GM18508 (cell line): ENCODE measurements around the gene MPG.

ENCODE experiments used
- ATAC-seq: cut with Tn5 transposase; IDR thresholded peaks from one replicate; pipeline ENCODE4 v1.9.1; 2021; ENCODE audit warnings: moderate number of reproducible peaks; ENCODE audit not compliant: insufficient read depth, unreplicated experiment

Gene MPG

GRCh38 chr16:64914-65255, 13.1 kb upstream of the MPG start:
- ATAC-seq = no peak

DNA sequence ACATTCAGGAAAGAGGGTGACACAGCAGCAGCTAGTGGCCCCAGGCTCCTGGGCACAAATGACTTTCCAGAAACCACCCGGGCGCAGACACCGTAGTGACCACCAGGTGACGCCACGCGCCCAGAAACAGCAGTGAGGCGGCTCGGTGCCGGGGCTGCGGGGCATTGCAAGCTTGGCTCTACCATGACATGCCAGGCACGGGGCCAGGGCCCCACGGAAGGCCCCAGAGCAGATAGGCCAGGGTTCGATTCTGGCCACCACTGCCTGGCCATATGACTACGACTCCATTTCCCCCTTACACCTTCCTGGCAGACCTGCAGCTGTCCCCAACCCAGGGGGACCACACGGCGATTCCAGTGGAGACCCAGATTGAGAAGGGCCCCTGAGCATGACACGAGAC, 12.3 kb upstream of the MPG start:
- ATAC-seq = no peak

GRCh38 chr16:66309-67182, 11.5 kb upstream of the MPG start:
- ATAC-seq = no peak

- no peak for ATAC-seq
These were observed 10.7 kb upstream of the MPG start for GRCh38 chr16:67183-67791.

GRCh38 chr16:67884-68789, 9.9 kb upstream of the MPG start:
- no peak for ATAC-seq

DNA sequence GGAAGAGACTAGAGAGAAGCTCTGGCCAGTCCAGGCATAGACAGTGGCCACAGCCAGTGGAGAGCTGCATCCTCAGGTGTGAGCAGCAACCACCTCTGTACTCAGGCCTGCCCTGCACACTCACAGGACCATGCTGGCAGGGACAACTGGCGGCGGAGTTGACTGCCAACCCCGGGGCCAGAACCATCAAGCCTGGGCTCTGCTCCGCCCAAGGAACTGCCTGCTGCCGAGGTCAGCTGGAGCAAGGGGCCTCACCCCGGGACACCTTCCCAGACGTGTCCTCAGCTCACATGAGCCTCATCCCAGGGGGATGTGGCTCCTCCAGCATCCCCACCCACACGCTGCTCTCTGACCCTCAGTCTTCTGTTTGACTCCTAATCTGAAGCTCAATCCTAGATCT, 8.8 kb upstream of the MPG start:
- no peak for ATAC-seq

- no peak for ATAC-seq
These were observed 6.8 kb upstream of the MPG start for GRCh38 chr16:71210-71539.

DNA sequence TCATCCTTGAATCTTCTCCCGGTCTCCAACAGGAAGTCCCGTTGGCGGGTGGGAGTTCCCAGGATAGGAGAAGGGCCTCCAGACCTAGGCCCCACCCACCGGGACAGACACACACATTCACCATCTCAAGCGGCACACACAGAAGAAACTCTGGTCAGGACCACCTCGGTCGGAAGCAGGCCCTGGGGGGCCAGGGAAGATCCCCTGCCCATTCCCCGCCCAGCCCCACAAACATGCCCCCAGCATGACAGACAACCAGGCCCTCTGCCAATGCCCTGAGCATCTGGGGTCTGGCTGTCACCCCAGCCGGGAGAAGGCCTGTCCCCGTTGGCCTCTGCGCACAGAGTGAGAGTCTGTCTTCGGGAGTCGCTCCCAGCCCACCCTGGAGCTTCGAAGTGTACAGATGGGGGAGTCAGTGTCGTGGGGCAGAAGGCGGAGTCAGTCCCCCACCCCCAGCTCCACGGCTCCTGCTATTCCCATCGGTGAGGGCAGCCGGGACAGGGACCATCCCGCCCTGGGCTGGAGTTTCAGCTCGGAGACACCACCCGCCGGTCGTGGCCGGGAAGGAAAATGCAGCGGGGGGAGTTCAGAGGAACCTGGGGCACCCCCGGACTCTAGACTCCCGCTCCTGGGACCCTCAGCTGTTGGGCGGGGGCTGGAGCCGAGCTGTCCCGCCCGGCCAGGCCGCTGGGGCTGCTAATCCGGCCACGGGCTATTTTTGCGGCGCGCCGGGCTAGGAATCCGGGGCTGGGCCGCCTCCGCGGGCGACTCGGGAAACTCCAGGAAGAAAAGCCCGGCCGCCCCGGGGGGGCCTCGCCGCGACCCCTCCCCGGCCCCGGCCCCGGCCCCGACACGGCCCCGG, 6.3 kb upstream of the MPG start:
- ATAC-seq = no peak

- ATAC-seq = no peak
These were observed 5.2 kb upstream of the MPG start, which contains the start of gene RHBDF1 for GRCh38 chr16:72561-73548. RHBDF1 (minus strand) TSS chr16:72631; CDS start chr16:65015, 7,616 bp downstream.

DNA sequence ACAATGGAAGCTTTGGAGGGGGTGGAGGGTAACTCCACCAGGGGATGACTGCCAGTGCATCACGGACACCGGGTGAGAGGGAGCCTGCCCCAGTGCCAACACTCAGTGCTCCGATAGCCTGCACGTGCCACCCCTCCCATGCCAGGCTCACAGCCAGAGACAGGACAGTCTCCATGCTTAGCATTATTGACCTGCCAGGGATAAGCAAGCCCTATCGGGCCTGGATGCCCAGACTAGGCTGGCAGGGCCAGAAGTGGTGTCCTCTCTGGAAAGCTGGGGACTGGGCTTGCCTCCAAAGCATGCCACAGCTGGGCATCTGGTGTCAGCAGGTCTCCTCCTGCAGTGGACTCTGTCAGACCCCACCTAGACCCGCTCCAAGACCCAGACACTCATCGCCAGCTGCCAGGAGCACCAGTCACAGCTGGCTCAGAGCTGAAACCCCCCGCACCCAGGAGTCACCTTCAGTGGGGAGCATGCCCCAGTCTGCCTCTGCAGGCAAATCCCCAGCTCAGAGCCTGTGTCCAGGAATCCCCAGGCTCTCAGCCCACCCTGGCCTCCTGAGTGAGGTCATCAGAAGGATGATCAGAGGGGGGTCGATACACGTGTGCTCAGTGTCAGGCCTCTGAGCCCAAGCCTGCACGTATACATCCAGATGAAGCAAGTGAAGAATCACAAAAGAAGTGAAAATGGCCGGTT, 3.8 kb upstream of the MPG start:
- no peak for ATAC-seq

GRCh38 chr16:74747-75334, 3.2 kb upstream of the MPG start:
- no peak for ATAC-seq

GRCh38 chr16:75580-76501, 2.2 kb upstream of the MPG start:
- ATAC-seq = no peak

DNA sequence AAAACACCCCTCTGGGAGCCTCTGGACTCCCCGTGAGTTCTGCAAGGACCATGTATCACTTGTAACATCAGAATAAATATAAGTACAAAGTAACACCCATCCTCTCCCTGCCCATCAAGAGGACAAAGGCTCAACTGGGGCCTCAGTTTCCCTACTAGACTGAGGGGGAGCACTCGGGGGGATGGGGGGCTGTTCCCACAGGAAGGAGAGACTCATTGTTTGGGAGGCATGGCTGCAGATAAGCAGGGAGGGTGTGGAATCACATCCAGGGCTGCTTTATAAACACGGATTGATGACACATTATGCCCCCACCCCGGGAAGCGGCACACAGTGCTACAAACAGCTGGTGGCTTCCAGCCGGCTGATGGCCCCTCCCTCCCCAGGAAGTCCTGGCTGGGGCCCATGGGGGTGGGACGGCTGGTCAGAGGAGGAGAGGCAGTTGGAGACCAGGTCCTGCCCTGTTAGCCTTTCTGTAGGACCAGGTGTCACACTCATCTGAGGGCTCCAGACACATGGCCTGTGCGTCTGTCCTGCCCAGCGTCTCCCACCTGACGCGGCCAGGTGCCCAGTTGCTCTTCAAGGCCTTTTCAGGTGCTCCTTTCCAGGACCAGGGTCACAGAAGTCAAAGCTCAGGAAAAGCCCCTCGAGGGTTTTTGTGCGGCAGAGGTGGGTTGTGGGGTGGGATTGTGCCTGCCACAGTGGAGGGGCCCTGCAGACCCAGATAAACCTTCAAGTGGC, 1.3 kb upstream of the MPG start:
- ATAC-seq = no peak

GRCh38 chr16:77273-77806, 685 bp upstream of the MPG start:
- ATAC-seq = no peak

- ATAC-seq = no peak
These were observed 572 bp downstream of the MPG start for GRCh38 chr16:78444-79150.
